ENCODE results near the gene KRTAP5-11.
"Not testable (repeated sequence)": the region's sequence is repeated elsewhere in the genome, so short reads cannot be mapped to it uniquely, and the experiment has no call there.

KRTAP5-11 gene

GRCh38 chr11:71614366-71614917, 31.8 kb upstream of the KRTAP5-11 start:
- not testable (repeated sequence) for H3K36me3 ChIP-seq (ENCODE audit: insufficient read depth, low read length); H3K27me3 ChIP-seq (ENCODE audit: insufficient read depth, low read length); H3K4me1 ChIP-seq (ENCODE audit: insufficient read depth, low read length, severe bottlenecking); H3F3A ChIP-seq (ENCODE audit: insufficient read depth, low read length); H3K4me3 ChIP-seq (ENCODE audit: low read depth, low read length, poor library complexity, severe bottlenecking); H3K9ac ChIP-seq (ENCODE audit: low read length); H3K9me3 ChIP-seq (ENCODE audit: low read length); H3K27ac ChIP-seq (ENCODE audit: low read depth, low read length, poor library complexity, severe bottlenecking); H3K9me2 ChIP-seq (ENCODE audit: low read depth, low read length); H3K79me2 ChIP-seq (ENCODE audit: insufficient read depth, low read length); H3K4me2 ChIP-seq (ENCODE audit: low read length); H4K20me1 ChIP-seq (ENCODE audit: insufficient read depth, low read length); H2AFZ ChIP-seq (ENCODE audit: low read length)

- not testable (repeated sequence) for H3K4me1 ChIP-seq (ENCODE audit: insufficient read depth, low read length, severe bottlenecking)
Measured at GRCh38 chr11:71613931-71614330, 31.3 kb upstream of the KRTAP5-11 start.

GRCh38 chr11:71611218-71611910, 28.7 kb upstream of the KRTAP5-11 start:
- H3K79me2 ChIP-seq (ENCODE audit: insufficient read depth, low read length); H3K36me3 ChIP-seq (ENCODE audit: insufficient read depth, low read length); H3K4me2 ChIP-seq (ENCODE audit: low read length); H3K27me3 ChIP-seq (ENCODE audit: insufficient read depth, low read length); H3K27ac ChIP-seq (ENCODE audit: low read depth, low read length, poor library complexity, severe bottlenecking); H3K4me1 ChIP-seq (ENCODE audit: insufficient read depth, low read length, severe bottlenecking); H3K9ac ChIP-seq (ENCODE audit: low read length); H3K9me2 ChIP-seq (ENCODE audit: low read depth, low read length); H2AFZ ChIP-seq (ENCODE audit: low read length); H3F3A ChIP-seq (ENCODE audit: insufficient read depth, low read length); H3K4me3 ChIP-seq (ENCODE audit: low read depth, low read length, poor library complexity, severe bottlenecking); H4K20me1 ChIP-seq (ENCODE audit: insufficient read depth, low read length); H3K9me3 ChIP-seq (ENCODE audit: low read length): not testable (repeated sequence)

More at GRCh38 chr11:71613931-71614330, 31.3 kb upstream of the KRTAP5-11 start:
- not testable (repeated sequence) for H3K9me3 ChIP-seq (ENCODE audit: low read length); H3F3A ChIP-seq (ENCODE audit: insufficient read depth, low read length); H3K27ac ChIP-seq (ENCODE audit: low read depth, low read length, poor library complexity, severe bottlenecking); H3K9ac ChIP-seq (ENCODE audit: low read length); H3K27me3 ChIP-seq (ENCODE audit: insufficient read depth, low read length); H3K9me2 ChIP-seq (ENCODE audit: low read depth, low read length); H3K4me3 ChIP-seq (ENCODE audit: low read depth, low read length, poor library complexity, severe bottlenecking); H3K79me2 ChIP-seq (ENCODE audit: insufficient read depth, low read length); H3K4me2 ChIP-seq (ENCODE audit: low read length); H2AFZ ChIP-seq (ENCODE audit: low read length); H4K20me1 ChIP-seq (ENCODE audit: insufficient read depth, low read length); H3K36me3 ChIP-seq (ENCODE audit: insufficient read depth, low read length)

- H3K4me3 ChIP-seq (ENCODE audit: low read depth, low read length, poor library complexity, severe bottlenecking); H3K79me2 ChIP-seq (ENCODE audit: insufficient read depth, low read length); H3K27ac ChIP-seq (ENCODE audit: low read depth, low read length, poor library complexity, severe bottlenecking); H3K4me1 ChIP-seq (ENCODE audit: insufficient read depth, low read length, severe bottlenecking); H4K20me1 ChIP-seq (ENCODE audit: insufficient read depth, low read length); H3K36me3 ChIP-seq (ENCODE audit: insufficient read depth, low read length); H3K9ac ChIP-seq (ENCODE audit: low read length); H3K4me2 ChIP-seq (ENCODE audit: low read length); H3K9me2 ChIP-seq (ENCODE audit: low read depth, low read length); H3K27me3 ChIP-seq (ENCODE audit: insufficient read depth, low read length); H3K9me3 ChIP-seq (ENCODE audit: low read length); H3F3A ChIP-seq (ENCODE audit: insufficient read depth, low read length); H2AFZ ChIP-seq (ENCODE audit: low read length): not testable (repeated sequence)
Measured at GRCh38 chr11:71608272-71608671, 25.6 kb upstream of the KRTAP5-11 start.

- H3K9me3 ChIP-seq (ENCODE audit: low read length); H3K27ac ChIP-seq (ENCODE audit: low read depth, low read length, poor library complexity, severe bottlenecking); H3K4me2 ChIP-seq (ENCODE audit: low read length); H3K79me2 ChIP-seq (ENCODE audit: insufficient read depth, low read length); H4K20me1 ChIP-seq (ENCODE audit: insufficient read depth, low read length); H2AFZ ChIP-seq (ENCODE audit: low read length); H3F3A ChIP-seq (ENCODE audit: insufficient read depth, low read length); H3K4me3 ChIP-seq (ENCODE audit: low read depth, low read length, poor library complexity, severe bottlenecking); H3K36me3 ChIP-seq (ENCODE audit: insufficient read depth, low read length); H3K4me1 ChIP-seq (ENCODE audit: insufficient read depth, low read length, severe bottlenecking); H3K27me3 ChIP-seq (ENCODE audit: insufficient read depth, low read length); H3K9ac ChIP-seq (ENCODE audit: low read length); H3K9me2 ChIP-seq (ENCODE audit: low read depth, low read length): not testable (repeated sequence)
Measured at GRCh38 chr11:71607520-71608216, 25.0 kb upstream of the KRTAP5-11 start.

GRCh38 chr11:71606853-71607519, 24.3 kb upstream of the KRTAP5-11 start:
- not testable (repeated sequence) for H3K4me3 ChIP-seq (ENCODE audit: low read depth, low read length, poor library complexity, severe bottlenecking); H4K20me1 ChIP-seq (ENCODE audit: insufficient read depth, low read length); H3K4me1 ChIP-seq (ENCODE audit: insufficient read depth, low read length, severe bottlenecking); H3K4me2 ChIP-seq (ENCODE audit: low read length); H3K79me2 ChIP-seq (ENCODE audit: insufficient read depth, low read length); H3K9me3 ChIP-seq (ENCODE audit: low read length); H3K9ac ChIP-seq (ENCODE audit: low read length); H3K36me3 ChIP-seq (ENCODE audit: insufficient read depth, low read length); H3K9me2 ChIP-seq (ENCODE audit: low read depth, low read length); H3F3A ChIP-seq (ENCODE audit: insufficient read depth, low read length); H3K27ac ChIP-seq (ENCODE audit: low read depth, low read length, poor library complexity, severe bottlenecking); H3K27me3 ChIP-seq (ENCODE audit: insufficient read depth, low read length); H2AFZ ChIP-seq (ENCODE audit: low read length)
